Right kidney (tissue), 1 donor: ENCODE data around the gene C13orf46.

Experiments used
- DNase-seq: peaks from one replicate; pipeline ENCODE4 v3.0.0-alpha.2; 2016

C13orf46 gene

GRCh38 chr13:113970810-113971470 lies 2.9 kb downstream of the C13orf46 start:
- DNase-seq: no peak

DNA sequence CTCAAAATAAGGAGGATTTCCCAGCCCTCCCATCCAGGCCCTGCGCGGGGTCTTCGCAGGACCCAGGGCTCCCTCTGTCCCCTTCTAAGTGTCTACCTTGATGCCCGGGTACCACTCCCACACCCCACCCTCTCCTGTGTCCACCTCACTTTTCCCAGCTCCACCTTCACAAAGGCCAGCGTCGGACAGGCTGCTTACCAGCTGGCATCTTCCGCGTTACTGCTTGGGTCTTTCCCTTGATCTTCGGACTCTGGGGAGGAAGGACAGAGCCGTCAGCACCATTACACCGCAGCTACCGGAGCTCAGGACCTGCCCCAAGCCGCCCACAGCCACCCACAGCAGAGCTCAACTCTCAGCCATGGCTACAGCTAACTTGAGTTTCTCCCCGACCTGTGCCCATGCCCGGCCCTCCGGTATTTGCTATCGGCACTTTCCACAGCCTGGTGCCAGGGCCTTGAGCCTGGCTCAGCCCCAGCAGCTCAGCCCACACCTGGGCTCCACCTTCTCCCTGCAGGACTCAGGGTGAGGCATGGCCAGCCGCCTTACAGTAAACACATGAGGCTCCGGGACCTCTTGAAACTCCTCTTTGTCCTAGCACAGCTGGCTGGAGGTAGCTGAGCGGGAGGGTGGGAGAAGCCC lies 3.8 kb downstream of the C13orf46 start:
- DNase-seq: no peak

GRCh38 chr13:113969311-113969972 lies 4.4 kb downstream of the C13orf46 start:
- DNase-seq: no peak

DNA sequence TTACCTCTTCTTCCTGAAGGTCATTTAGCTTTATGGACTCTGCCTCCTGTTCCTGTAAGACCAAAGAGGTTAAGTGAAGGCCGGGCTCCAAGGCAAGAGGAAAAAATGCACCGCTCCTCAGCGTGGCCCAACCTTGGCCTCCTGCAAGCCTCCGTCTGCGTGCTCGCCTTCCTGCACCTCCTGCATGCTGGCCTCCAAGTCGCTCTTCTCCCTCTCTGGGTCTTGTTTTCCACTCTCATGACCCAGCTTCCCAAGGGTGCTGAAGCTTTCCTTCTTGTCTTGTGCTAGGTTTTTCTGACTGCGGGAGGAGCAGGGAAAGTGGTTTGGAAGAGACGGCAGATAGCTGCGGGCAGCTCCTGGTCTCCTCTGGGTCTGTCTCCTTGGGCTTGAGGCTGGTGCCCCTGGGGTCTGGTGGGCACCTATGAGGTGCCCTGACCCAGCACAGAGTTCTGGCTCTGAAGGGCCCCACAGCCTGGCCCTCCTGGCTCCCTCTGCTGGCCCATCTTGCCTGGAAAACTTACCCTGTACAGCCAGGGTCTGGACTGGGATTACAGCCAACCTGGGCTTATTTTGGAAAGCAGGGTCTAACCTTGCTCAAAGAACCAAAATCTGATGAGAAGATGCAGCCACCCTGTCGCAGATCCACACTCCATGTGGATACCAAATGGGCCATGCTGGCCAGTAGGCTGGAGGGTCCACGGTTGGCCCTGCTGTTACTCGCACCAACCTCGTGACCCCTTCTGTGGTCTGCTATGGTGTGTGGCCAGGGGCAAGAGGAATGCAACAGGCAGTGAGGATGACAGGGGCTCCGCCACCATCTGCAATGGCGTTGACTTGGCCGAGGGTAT lies 5.2 kb downstream of the C13orf46 start:
- DNase-seq: no peak

GRCh38 chr13:113967729-113968462 lies 6.0 kb downstream of the C13orf46 start:
- DNase-seq: no peak

GRCh38 chr13:113967206-113967720 lies 6.6 kb downstream of the C13orf46 start:
- no peak for DNase-seq

DNA sequence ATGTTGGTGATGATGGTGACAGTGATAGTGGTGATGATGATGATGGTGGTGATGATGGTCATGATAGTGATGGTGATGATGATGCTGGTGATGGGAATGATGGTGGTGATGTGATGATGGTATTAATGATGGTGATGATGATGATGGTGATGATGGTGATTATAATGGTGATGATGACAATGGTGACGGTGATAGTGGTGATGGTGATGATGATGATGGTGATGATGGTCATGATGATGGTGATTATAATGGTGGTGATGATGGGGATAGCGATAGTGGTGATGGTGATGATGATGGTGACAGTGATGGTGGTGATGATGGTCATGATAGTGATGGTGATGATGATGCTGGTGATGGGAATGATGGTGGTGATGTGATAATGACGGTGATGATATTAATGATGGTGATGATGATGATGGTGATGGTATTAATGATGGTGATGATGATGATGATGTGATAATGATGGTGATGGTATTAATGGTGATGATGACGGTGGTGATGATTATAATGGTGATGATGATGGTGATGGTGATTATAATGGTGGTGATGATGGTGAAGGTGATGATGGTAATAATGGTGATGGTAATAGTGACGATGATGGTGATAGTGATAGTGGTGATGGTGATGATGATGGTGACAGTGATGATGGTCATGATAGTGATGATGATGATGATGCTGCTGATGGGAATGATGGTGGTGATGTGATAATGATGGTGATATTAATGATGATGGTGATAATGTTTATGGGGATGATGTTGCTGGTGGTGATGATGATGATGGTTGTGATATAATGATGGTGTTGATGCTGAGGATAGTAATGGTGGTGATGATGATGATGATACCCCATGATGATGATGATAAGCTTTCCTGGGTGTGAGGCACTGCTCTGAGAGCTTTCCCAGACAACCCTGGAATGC lies 7.7 kb downstream of the C13orf46 start:
- DNase-seq: no peak

DNA sequence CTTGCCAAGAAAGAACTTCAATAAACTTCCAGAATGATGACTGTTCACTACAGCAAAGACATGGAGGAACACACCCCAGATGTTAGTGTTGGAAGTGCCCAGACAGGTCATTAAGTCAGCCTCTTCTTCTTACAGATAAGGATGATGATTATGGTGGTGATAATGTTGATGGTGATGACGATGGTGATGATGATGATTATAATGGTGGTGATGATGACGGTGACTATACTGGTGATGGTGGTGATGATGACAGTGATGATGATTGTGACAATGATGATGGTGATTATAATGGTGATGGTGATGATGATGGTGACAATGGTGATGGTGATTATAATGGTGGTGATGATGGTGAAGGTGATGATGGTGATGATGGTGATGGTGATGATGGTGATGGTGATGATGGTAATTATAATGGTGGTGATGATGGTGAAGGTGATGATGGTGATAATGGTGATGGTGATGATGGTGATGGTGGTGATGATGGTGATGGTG lies 8.4 kb downstream of the C13orf46 start:
- no peak for DNase-seq

GRCh38 chr13:113964251-113964995 lies 9.5 kb downstream of the C13orf46 start:
- no peak for DNase-seq

GRCh38 chr13:113963376-113963775 lies 10.5 kb downstream of the C13orf46 start:
- DNase-seq: no peak

DNA sequence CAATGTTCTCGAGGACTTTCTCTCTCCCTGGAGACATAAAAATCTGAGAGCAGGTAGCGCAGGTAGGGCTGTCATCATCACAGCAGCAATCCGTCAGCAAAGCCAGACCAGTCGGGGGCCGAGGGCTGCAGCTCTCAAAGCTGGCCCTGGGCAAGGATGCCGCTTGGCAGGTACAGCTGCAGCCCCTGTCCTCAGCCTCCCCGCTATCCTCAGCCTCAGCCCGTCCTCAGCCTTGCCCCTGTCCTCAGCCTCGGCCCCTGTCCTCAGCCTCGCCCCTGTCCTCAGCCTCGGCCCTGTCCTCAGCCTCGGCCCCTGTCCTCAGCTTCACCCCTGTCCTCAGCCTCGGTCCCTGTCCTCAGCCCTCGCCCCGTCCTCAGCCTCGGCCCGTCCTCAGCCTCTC lies 10.9 kb downstream of the C13orf46 start:
- no peak for DNase-seq

GRCh38 chr13:113962386-113962785 lies 11.5 kb downstream of the C13orf46 start:
- no peak for DNase-seq

DNA sequence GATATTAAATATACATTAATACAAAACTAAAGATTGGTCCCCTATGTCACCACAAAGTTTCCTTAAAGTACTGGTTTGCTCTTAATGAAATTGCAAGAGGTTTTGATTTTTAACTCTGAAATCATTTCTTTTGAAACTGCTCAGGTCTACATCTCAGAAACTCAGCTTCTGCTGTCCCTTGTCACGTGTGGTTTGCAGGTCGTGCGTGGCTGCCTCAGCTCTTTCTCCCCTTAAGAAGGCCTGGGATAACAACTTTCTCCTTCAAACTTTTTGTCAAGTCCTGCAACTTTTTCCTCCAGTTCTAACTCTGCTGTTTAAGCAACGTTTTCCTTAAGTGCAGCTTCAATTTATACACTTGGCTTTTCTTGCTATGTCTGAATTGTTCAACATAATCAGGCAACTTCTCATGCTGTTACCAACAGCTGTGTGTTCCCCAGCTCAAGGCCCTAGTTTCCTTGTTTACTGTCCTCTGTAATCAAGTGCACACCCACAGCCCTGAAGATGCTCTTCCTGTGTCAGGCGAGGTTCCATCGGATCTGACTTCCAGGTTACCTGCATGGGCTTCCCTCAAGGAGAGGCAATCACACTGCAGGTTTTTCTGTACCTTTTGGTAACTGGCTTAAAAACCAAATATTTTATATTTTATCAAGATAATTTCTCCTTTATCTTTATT lies 13.5 kb downstream of the C13orf46 start:
- DNase-seq: no peak

DNA sequence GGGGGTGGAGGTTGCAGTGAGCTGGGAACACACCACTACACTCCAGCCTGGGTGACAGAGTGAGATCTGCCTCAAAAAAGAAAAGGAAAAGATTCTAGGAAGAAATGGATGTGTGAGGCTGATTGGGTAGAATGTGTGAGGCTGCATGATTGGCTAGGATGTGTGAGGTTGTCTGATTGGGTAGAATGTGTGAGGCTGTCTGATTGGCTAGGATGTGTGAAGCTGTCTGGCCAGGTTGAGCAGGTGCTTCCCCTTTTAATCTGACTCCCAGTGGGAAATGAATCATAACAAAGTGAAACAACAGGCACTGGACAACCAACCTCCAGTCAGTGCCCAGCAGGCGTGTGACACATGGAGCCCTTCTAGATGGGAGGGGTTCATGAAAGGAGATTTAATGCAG lies 14.7 kb downstream of the C13orf46 start:
- DNase-seq: no peak

GRCh38 chr13:113958373-113958772 lies 15.5 kb downstream of the C13orf46 start:
- no peak for DNase-seq

DNA sequence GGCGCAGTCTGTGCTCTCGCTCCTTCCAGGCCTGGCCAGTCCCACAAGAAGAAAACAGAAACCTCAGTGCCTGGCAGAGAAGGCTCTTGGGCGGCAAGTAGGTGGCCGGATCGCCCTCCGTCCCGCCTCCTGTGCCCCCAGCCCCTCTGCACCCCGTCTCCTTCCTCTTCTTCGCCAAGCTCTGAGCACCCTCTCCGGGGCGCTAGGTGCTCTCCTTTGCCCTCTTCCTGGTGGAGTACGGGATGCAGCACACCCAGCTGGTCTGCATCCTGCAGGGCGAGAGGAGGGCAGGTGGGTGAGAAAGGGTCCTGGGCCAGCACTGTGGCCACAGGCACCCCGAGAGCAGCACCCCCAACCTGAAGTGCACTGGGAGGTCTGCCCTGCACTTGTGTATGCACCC lies 17.3 kb downstream of the C13orf46 start:
- no peak for DNase-seq

DNA sequence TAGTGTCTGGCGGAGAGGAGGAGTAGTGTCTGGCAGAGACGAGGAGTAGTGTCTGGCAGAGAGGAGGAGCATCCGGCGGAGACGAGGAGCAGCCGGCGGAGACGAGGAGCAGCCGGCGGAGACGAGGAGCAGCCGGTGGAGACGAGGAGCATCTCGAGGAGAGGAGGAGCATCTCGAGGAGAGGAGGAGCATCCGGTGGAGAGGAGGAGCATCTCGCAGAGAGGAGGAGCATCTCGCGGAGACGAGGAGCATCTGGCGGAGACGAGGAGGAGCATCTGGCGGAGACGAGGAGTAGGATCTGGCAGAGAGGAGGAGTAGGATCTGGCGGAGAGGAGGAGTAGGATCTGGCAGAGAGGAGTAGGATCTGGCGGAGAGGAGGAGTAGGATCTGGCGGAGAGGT lies 18.2 kb downstream of the C13orf46 start:
- DNase-seq: no peak

DNA sequence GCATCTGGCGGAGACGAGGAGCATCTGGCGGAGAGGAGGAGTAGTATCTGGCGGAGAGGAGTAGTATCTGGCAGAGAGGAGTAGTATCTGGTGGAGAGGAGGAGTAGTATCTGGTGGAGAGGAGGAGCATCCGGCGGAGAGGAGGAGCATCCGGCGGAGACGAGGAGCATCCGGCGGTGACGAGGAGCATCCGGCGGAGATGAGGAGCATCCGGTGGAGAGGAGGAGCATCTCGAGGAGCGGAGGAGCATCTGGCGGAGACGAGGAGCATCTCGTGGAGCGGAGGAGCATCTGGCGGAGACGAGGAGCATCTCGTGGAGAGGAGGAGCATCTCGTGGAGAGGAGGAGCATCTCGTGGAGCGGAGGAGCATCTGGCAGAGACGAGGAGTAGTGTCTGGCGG lies 18.6 kb downstream of the C13orf46 start:
- DNase-seq: no peak
